NCI-H128 (cell line): ENCODE measurements around the gene SUMO2.
"Not testable (repeated sequence)": the region's sequence is repeated elsewhere in the genome, so short reads cannot be mapped to it uniquely, and the experiment has no call there.

ENCODE experiments used
- DNase-seq: peaks from one replicate; lab custom pipeline; 2025; ENCODE audit not compliant: unreplicated experiment; lab: John Stamatoyannopoulos, UW

Gene SUMO2

DNA sequence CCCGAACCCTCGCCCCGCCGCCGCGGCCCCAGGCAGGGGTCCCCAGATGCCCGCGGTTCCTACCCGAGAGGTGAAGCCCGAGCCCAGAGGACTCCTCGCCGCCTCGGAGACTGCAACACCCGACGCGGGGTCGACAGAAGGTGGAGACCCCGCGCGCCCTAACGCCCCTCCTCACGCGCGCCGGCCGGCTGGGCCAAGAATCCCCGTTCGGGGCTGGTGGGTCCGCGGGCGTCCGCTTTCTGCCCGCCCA lies 515 bp downstream of the SUMO2 start:
- no peak for DNase-seq

- no peak for DNase-seq
Observed at GRCh38 chr17:75181608-75182318, 996 bp downstream of the SUMO2 start.

DNA sequence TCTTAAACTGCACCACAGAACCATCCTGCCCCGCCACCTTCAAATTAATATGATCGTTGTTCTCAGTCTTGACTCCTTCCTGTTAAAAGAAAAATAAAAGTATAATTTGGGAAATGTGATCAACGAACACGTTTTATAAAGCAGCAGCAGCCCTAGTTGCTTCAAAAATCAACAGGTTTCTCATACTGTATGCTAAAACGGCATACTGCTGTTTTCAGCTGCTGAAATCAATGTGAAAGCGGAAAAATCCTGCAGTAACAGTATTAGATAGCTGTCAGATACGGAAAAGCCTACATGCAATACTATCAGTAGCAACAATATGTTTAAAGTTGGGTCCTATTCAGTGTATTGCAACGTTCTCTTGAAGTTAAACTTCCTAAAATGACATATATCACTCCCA lies 1.6 kb downstream of the SUMO2 start:
- DNase-seq: no peak

DNA sequence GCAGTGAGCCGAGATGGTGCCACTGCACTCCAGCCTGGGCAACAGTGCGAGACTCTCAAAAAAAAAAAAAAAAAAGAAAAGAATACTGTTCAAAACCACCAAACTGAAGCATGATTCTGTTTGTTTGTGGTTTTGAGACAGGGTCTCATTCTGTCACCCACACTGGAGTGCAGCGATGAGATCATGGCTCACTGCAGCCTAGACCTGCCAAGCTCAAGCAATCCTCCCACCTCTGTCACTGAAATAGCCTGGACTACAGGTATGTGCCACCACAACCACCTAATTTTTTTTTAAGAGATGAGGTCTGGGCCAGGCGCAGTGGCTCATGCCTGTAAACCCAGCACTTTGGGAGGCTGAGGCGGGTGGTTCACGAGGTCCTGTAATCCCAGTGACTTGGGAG lies 4.3 kb downstream of the SUMO2 start:
- no peak for DNase-seq

- no peak for DNase-seq
Observed at GRCh38 chr17:75176625-75177024, 6.1 kb downstream of the SUMO2 start.

DNA sequence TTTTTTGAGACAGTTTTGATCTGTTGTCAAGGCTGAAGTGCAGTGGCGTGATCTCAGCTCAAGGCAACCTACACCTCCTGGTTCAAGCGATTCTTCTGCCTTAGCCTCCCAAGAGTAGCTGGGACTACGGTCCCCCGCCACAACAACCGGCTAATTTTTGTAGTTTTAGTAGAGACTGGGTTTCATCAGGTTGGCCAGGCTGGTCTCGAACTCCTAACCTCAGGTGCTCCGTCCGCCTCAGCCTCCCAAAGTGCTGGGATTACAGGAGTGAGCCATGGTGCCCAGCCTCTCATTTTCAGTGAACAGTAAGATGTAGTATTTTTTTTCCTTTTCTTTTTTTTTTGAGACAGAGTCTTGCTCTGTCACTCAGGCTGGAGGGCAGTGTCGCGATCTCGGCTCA lies 7.8 kb downstream of the SUMO2 start:
- DNase-seq: no peak

DNA sequence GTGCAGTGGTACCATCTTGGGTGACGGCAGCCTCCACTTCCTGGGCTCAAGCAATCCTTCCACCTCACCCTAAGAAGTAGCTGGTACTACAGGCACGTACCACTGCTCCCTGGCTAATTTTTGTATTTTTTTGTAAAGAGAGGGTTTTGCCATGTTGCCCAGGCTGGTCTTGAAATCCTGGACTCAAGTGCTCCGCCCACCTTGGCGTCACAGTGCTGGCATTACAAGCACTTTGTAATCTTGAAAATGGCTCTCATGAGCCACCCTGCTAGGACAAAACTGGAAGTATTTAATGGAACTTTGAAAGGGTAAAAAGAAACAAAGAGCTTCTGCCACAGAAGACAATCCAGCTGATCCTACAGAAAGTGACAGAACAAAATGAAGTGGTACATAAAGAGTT lies 9.2 kb downstream of the SUMO2 start:
- DNase-seq: no peak

DNA sequence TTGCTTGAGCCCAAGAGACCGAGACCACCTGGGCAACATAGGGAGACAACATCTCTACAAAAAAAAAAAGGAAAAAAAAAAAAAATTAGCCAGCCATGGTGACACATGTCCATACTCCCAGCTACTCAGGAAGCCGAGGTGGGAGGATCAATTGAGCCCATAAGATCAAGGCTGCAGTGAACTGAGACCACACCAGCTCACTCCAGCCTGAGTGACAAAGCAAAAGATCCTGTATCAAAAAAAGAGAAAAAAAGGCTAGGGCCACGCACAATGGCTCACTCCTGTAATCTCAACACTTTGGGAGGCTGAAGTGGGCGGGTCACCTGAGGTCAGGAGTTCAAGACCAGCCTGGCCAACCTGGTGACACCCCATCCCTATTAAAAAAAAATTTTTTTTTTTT lies 13.8 kb downstream of the SUMO2 start:
- no peak for DNase-seq

DNA sequence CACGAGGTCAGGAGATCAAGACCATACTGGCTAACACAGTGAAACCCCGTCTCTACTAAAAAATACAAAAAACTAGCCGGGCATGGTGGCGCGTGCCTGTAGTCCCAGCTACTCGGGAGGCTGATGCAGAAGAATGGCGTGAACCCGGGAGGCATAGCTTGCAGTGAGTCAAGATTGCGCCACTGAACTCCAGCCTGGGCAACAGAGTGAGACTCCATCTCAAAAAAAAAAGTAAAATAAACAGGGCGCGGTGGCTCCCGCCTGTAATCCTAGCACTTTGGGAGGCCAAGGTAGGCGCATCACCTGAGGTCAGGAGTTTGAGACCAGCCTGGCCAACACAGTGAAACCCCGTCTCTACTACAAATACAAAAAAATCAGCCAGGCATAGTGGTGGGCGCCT lies 18.2 kb downstream of the SUMO2 start:
- not testable (repeated sequence) for DNase-seq

DNA sequence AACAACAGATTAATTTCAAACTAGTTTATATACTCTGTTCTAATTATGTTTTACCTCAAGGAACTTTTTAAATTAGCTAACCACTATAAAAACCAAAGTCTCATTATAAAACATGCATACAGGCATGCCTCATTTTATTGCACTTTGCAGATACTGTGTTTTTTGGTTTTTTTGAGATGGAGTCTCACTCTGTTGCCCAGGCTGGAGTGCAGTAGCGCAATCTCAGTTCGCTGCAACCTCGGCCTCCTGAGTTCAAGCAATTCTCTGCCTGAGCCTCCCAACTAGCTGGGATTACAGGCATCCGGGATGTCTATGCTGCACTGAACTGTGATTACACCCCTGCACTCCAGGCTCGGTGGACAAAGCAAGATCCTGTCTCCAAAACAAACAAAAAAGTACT lies 19.7 kb downstream of the SUMO2 start:
- no peak for DNase-seq

DNA sequence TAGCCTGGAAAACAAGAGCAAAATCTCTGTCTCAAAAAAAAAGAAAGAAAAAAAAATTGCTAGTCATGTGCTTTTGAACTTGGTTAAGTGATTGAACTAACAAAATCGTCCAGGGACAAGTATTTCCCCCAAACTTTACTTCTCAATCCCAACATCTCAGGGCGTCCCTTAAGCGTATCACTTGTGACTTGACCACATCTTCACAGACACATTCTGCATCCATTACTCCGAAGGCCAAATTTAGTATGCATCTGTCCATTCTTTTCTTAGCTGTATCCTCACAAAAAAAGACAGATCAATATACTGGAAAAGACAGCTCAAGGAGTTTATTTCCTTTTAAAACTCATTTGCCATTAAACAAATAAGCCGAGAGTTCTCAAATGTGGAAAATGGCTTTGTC lies 22.5 kb downstream of the SUMO2 start:
- DNase-seq: no peak

GRCh38 chr17:75159196-75160031 lies 23.3 kb downstream of the SUMO2 start:
- DNase-seq: no peak

GRCh38 chr17:75158480-75158879 lies 24.3 kb downstream of the SUMO2 start:
- DNase-seq: not testable (repeated sequence)

- DNase-seq: no peak
Observed at GRCh38 chr17:75155191-75155601, 27.6 kb downstream of the SUMO2 start.

DNA sequence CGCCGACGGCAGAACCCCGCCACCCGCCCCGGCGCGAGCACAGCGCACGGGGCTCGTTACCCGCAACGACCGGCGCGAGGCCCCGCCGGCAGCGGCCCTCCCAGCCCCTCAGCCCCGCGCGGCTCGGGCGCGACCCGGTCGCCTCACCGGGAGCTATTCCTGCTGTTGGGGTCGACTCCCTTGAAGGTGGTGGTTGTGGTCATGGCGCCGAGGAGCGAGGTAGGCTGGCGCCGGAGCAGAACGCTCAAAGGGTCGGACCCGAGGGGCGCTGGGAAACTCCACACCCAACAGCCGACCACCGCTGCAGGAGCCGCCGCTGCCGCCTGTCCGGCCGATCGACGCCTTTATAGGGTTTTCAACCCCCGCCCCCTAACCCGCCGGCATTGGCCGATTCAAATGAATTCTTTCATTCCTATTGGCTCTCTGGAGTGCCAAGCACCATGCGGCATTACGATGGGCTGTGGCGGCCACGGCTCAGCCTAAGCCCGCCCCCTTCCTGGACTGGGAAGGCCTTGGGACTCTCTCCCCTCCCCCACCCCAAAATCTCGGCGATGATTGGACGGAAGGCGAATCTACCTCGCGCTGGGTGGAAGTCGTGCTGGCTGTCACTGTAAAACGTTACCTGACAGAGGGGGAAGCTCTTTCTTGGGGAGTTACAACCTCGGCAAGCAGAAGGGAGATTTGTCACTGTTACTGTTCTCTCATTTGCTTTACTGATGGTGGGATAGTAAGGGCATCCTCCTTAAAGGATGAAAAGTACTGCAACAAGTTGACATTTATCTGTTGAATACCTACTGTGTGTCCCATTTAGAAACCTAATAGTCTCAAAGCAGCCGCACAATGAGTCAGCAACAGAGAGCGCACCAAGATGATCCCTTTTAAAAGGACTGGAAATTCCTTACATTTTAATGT lies 28.3 kb downstream of the SUMO2 start, which contains the start of gene JPT1:
Gene JPT1 (minus strand): TSS at position 318 of the 912 bp plus-strand sequence. CDS start 115 bp downstream, at position 203.
- peak; percentile 88 for DNase-seq

DNA sequence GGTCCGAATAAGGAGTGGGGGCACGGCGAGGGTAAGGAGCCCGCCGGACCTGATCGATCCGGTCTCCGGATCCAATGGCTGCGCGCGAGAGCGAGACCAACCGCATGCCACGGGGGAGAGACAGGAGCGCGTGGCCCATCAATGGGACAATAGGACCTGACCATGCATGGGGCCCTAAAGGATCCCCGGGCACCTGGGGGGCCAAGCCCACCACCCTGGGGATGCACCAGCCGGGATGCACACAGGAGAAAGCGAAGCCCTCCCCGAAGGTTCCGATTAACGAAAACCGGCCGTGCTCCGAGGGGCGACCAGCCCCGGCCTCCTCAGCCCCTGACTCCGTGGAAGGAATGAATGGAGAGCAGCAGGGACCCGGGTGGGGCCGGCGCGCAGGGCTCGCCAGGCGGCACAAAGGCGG lies 29.0 kb downstream of the SUMO2 start:
- DNase-seq: no peak

GRCh38 chr17:75152922-75153779 lies 29.6 kb downstream of the SUMO2 start:
- no peak for DNase-seq

DNA sequence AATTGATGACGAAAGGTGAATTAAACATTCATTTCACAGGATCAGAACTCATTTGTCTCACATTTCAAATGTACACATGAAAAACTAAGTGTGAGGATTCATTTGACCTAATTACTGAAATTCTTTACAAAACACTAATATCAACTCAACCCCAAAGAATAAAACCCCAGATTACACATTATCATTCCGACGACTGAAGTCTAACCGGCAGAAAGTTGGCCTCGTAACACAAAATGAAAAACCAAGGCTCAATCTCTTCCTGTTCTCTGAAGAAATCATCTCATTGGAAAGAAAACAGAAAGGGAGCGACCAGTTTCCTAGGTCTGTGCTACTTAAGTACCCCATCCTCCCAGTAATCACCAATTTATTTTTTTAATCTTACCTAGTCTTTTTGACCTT lies 30.2 kb downstream of the SUMO2 start:
- DNase-seq: no peak

- no peak for DNase-seq
Observed at GRCh38 chr17:75151930-75152329, 30.8 kb downstream of the SUMO2 start.

GRCh38 chr17:75147878-75148546 lies 34.7 kb downstream of the SUMO2 start:
- DNase-seq: no peak
